ENCODE data around the gene SLC9B1.

Gene SLC9B1, protein sequence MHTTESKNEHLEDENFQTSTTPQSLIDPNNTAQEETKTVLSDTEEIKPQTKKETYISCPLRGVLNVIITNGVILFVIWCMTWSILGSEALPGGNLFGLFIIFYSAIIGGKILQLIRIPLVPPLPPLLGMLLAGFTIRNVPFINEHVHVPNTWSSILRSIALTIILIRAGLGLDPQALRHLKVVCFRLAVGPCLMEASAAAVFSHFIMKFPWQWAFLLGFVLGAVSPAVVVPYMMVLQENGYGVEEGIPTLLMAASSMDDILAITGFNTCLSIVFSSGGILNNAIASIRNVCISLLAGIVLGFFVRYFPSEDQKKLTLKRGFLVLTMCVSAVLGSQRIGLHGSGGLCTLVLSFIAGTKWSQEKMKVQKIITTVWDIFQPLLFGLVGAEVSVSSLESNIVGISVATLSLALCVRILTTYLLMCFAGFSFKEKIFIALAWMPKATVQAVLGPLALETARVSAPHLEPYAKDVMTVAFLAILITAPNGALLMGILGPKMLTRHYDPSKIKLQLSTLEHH

DNA sequence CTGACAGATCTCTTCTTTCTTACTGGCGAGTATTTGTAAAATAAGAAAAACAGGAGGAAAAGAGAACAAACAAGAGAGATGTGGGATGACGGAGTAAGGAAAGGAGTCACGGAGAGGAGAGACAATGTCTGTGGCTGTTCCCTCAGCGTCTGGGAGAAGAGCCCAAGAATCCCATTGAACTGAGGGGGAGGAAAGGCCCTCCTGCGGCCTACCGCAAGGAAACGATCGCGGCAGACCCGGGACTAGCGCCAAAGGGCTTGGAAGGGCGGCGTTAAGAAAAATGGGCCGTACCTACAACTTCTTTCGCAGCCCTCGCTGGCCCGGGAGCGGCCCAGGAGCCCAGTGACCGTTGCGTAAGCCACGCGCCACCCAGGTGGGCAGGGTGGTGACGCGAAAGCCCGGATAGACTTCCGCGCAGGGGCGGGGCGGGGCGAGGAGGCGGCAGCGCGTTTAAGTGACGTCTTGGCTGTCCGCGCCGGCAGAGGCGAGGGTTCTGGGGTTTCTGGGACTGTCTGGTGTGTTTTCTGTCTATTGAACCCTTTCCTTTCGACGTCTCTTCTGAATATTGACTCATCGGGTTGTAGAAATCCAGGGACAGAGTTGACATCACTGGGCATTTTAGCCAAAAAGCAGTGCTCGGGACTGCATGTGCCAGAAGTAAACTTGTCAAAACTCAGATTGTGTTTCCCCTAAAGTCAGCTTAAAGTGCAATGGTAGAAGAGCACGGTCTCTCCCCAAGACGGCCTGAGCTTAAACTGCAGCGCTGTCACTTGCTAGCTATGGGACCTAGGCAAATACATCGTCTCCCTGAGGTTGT is at the start of gene SLC9B1:
Gene SLC9B1, minus strand, starts transcription at position 398 of the 817 bp plus-strand sequence. CDS start 27,994 bp downstream, outside the sequence.
- peak; percentile 94 for FAIRE-seq

DNA sequence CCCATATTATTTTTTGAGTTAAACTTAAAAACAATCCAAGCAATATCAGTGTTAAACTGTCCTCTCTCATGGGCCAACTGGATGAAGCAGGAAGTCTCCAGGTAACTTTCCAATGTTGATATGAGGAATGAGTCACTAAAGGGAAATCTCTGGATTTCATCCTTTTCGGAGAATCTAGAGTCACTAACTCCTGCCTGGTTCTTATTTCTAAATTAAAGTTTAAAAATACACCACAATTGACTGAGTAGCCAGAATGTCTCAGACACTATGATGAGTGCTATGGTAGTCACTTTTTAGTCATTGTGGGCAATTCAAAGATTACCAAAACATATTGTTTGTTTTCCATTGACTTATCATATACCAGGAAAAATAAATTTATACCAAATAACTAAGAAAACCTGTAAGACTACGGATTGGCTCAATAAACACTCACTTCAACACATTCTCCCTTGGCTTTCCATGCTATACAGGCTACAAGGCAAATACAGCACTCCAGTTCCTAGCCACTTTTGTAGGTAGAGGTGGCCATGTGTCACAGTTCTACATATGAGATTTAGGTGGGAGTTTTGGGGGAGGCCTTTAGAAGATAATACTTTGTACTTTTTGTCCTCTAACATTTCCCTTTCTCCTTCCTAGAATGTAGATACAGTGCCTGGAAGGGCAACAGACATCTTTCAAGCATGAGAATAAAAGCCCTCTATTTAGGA is 48.5 kb upstream of the SLC9B1 start:
- FAIRE-seq: no peak

DNA sequence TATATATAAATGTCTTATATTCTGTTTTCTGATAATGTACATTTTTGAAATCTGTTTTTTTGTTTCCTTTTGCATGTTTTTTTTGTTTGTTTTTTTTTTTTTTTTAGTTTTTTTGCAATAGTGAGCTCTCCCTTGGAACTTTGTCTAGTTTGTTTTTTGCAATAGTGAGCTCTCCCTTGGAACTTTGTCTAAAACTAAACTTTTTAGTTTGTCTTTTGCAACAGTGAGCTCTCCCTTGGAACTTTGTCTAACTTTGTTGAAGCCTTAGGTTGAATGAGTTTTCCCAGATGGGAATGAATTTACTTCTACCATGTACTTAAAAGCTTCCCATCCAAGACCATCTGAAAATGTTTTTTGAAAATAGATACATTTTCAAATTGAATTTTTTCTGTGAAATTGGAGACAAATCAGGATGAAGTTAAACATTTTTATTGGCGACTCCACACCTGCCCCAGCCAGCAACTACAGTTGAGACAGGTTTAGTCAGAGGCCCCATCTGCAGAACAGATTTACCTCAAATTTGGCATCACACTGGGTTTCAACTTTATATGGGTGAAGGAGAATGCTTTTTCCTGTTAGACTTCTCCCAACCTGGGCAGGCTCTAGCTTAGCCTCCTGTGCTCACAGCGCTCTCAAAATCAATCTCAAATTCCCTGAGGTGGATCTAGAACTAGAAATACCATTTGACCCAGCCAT is 41.1 kb upstream of the SLC9B1 start:
- peak; percentile 48 for FAIRE-seq

DNA sequence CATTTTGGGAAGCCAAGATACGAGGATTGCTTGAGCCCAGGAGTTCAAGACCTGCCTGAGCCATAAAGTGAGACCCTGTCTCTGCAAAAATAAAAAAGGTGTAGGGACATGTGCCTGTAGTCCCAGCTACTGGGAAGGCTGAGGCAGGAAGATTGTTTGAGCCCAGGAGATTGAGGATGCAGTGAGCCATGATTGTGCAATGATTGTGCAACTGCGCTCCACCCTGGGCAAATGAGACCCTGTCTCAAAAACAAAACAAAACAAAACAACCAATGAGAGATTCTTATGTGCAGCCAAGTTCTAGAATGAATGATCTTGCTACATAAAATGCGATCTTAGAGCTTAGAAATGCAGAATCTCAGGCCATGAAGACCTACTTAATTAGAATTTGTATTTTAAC is 34.5 kb upstream of the SLC9B1 start:
- no peak for FAIRE-seq

DNA sequence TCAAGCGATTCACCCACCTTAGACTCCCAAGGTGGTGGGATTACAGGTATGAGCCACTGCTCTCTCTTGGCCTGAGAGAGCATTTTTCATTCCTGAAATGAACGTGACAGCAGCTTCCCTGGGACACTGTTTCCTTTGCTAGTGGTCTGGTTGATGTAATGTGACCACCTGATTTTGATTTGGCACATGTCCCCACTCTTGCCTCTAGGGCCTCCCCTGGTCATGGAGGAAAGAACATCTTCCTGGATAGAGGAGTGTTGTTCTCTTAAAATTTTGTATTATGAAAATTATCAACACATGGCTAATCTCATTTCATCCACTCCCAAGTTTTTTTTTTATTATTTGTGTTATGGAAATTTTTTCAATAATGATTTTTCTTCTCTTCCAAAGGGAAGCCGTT is 33.3 kb upstream of the SLC9B1 start:
- no peak for FAIRE-seq

DNA sequence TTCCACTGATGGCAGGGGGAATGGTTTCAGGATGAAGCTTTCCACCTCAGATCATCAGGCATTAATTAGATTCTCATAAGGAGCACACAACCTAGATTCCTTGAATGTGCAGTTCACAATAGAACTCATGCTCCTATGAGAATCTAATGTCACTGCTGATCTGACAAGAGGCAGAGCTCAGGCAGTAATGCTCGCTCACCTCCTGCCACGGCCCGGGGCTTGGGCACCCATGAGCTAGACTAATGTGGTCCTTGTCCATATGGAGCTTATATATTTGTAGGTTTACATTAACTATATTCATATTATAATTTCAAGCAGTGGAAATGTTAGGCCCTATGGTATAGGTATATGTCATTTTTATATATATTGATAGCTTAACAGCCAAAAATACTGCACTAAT is 32.6 kb upstream of the SLC9B1 start:
- no peak for FAIRE-seq

DNA sequence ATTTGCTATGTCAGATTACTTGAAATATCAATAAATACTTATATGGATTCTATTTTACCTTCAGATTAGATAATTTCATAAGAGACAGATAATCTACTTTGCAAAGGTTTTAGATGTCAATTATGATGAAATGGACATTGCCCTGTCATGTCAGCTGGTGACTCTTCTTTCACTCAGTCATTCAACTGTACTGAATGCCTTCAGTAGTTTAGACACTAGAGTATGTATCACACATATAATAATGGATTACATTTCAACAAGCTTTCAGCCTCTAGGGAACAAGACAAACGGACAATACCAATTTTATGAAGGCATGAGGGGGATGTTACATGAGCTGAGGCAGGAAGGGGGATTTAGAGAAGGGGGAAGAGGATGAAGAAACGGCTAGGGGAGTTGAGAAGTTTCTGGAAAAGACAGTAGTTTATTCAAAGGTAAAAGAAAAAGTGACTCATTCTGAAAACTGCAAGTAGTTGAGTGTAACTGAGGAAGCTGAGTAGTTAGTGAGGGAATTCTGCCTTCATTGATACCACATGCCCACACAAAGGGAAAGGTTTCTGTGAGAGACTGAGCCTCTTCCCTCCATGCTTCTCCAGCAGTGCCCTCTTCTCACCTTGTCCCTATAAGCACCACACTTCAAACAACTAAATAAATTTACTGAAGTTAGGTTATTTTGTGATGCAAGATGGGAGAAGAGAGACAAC is 31.4 kb upstream of the SLC9B1 start:
- FAIRE-seq: no peak

DNA sequence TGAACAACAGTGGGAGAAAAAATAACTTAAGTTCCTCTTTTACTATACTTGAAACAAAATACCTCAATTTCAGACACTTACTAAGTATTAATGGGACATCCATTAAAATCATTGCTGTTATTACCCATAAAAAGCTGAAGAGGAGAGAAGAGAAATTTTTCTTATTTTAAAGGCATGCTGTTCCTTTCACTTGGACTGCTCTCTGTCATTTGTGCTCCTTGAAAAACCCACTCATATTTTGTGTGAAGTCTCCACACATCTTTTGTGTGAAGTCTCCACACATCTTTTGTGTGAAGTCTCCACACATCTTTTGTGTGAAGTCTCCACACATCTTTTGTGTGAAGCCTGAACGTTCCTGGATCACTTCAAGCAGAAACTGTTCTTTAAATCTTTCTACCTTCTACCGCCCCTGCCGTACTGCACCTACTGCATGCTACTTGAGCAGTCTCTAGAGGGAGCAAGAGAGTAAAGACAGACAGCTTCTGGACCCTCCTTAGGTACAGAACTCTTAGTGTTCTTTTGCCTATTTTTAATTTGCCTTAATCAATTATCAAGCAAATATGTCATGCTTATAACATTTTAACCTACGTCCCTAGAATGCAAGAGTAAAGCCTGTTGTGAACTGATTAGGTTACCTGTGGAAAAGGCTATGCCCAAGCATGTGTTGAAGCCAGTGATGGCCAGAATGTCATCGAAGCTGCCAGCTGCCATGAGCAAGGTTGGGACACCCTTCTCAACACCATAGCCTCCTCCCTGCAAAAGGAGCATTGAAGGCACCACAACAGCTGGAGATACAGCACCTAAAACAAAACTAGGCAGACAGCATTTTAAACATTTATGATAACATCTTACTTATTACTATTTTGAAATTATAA is 27.1 kb upstream of the SLC9B1 start:
- FAIRE-seq: peak; percentile 48

DNA sequence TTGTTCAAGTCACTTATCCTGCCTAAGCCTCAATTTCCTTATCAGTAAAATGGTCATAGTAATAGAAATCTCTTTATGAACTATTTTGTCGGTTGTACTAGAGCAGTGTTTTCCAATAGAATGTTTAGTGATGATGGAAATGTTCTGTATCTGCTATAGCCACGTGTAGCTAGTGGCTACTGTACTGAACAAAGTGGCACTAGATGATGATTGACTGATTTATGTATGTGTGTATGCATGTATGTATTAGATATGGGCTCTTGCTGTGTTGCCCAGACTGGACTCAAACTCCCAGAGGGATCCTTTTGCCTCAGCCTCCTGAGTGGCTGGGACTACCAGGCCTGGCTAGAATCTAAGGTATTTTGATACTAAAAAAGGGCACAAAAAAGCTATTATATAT is 24.7 kb upstream of the SLC9B1 start:
- FAIRE-seq: no peak

DNA sequence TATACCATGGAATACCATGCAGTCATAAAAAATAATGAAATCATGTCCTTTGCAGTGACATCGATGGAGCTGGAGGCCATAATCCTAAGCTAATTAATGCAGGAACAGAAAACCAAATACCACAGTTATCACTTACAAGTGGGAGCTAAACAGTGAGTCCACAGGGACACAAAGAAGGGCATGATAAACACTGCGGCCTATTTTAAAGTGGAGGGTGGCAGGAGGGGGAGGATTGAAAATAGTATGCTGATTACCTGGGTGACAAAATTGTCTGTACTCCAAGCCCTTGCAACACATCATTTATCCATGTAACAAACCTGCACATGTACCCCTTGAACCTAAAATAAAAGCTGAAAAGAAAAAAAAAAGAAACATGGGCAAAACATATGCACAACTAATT is 16.7 kb upstream of the SLC9B1 start:
- FAIRE-seq: no peak

DNA sequence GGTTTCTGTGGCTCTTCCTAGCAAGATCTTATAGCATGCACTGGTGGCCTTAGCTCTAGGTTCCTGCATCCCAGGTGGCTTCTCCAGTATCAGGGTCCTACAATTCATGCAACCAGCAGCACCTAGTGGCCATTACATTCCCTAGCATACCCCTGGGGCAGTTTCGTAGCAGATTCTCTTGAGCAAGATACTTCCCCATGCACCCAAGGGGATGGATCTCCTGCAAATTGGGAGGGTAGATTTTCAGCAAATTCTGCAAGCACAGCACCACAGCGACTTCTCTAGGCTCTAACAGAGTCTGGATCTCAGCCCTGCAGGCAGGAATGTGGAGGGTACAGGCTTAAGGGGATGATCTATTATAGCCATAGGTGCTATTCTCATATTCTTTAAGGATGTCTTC is 13.1 kb upstream of the SLC9B1 start:
- no peak for FAIRE-seq

DNA sequence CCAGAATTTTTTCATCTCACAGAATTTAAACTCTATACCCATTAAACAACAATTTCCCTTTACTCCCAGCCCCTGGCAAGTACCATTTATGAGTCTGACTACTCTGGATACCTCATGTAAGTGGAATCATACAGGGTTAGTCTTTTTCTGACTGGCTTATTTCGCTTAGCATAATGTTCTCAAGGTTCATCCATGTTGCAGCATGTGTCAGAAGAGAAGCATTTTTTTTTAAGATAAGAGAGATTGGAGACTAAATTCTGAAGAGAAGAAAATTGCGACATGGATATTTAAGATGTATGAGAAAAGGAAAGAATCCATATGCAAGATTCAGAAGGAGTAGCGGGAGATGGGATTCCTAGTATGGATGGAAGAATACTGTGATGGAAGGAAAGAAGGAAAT is 11.3 kb upstream of the SLC9B1 start:
- no peak for FAIRE-seq

DNA sequence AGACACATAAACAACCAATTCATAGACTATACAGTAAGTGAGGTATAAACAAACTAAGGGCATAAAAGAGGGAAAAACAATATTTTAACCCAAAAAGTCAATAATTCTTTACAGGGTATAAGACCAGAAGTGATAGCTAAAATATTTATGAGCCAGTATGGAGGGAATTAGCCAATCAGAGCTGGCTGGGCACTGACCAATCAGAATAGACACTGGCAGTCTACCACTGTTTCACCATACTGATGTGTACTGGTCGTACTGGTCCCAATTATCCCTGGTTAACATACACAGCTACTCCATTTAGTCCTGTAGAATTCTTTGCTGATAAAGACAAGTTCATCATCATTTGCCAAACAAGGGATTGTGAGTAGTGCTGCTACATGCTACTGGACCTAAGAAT is 9.8 kb upstream of the SLC9B1 start:
- no peak for FAIRE-seq

DNA sequence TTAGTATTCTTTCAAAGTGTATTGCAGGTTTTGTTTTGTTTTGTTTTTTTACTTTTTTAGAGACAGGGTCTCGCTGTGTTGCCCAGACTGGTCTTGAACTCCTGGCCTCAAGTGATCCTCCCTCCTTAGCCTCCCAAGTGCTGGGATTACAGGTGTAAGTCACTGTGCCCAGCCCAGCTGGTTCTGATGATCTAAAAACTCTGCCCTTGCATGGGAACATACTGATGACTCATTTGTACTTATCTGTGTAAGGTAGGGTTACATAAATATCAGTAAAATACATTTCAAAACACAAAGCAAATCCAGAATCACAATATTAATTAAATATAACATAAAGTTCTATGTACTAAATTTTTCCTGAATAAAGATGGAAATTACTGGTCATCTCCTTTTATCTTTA is 7.4 kb upstream of the SLC9B1 start:
- no peak for FAIRE-seq

DNA sequence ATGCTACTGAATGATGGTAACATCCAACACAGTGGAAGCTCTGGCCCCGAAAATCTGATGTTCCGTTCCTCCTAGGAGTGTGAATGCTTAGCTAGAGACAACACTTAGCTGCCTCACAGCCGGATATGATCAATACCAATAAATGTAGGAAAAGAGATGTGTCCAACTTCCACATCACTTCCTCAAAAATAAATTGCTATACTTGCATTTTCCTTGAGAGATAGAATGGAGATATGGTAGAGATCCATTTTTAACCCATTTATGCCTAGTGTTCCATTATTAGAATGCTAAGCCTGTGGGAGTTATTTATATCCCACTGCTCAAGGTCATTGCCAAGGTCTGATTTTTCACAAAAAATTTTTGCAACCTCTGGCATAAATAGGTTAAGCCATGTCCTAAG is 5.5 kb upstream of the SLC9B1 start:
- no peak for FAIRE-seq

DNA sequence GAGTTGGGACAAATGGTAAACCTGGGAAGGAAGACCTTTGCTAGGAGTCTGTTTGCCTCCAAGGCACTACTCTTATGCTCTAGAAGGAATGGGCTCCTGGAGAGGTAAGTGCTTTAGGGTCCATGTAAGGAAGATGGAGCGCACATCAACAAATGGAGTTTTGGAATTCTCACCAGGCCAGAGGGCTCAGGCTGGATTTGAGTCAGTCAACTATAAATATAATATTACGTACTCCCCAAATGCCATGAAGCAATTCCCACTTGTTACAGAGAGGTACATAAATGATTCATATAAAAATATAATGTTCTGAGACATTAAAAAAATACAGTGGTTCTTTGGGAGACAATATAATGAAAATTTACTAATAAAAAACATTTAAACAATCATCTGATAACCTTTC is 1.6 kb upstream of the SLC9B1 start:
- no peak for FAIRE-seq

DNA sequence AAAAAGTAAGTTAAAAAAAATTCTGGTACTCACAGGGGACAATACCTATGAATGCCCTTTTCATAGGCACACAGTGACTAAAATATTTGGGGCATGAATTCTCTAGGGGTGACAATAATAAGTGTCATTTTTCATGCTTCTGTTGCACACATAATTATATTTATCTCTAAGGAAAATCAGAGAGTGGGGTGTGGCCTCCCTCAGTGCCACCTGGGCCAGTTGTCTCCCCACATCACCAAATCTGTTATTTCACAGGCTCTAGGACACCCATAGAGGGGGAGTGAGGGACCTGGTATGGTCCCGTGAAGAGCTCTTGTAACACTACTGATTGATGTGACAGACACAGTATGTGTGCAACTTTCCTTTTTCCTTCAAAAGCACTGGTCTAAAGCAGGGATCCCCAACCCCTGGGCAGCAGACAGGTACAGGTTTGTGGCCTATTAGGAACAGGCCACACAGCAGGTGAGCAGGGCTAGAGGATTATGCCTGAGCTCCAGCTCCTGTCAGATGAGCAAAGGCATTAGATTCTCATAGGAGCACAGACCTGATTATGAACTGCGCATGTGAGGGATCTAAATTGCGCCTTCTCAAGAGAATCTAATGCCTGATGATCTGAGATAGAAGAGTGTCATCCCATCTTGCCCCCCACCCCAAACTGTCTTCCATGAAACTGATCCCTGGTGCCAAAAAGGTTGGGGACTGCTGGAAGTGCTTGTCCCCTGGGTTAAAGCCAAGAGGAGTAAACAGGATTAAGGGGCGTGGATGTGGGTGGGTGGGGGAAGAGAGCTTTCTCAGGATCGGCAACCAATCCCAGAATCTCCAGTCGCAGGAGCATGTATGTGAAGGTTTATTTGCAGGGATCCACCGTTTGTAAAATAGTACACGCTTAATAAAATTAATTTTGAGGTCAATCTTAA is 856 bp downstream of the SLC9B1 start:
- FAIRE-seq: no peak

DNA sequence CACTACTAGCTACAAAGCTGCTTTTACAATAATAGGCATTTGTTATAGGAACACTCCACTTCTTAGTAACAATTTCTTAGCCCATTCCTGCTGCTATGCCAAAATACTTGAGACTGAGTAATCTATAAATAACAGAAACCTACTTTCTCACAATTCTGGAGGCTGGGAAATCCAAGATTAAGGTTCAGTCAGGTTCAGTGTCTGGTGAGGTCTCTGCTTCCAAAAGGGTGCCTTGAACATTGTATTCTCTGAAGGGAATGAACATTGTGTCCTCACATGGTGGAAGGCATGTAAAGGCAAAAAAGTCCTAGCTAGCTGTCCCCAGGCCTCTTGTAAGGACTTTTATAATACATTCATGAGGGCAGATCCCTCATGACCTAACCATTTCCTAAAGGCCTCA is 7.0 kb downstream of the SLC9B1 start:
- FAIRE-seq: no peak

DNA sequence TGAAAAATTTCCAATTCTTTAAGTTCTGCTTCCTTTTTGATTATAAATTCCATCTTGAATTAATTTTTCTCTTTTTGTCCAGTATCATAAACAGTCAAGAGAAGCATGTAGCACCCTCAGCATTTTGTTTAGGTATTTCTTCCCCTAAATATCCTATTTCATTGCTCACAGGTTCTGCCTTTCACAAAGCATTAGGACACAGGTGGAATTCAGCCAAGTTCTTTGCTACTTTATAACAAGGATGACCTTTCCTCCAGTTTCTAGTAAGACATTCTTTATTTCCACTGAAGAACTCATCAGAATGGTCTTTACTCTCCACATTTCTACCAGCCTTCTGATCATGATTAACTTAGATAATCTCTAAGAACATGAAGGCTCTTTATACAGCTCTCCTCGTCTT is 7.4 kb downstream of the SLC9B1 start:
- no peak for FAIRE-seq

Measured in endometrium (tissue), 2 donors.